Measurements from ENCODE around the gene CFAP74.

The CFAP74 gene

GRCh38 chr1:2042830-2043773 is 39.5 kb upstream of the CFAP74 start:
- no peak for DNase-seq

GRCh38 chr1:2041887-2042286 is 38.3 kb upstream of the CFAP74 start:
- no peak for DNase-seq

GRCh38 chr1:2041305-2041704 is 37.7 kb upstream of the CFAP74 start:
- no peak for DNase-seq

- no peak for DNase-seq
Observed at GRCh38 chr1:2039251-2039650, 35.7 kb upstream of the CFAP74 start.

GRCh38 chr1:2038229-2038628 is 34.6 kb upstream of the CFAP74 start:
- DNase-seq, result no peak

- no peak for DNase-seq
Observed at GRCh38 chr1:2037314-2037979, 33.9 kb upstream of the CFAP74 start.

- no peak for DNase-seq
Observed at GRCh38 chr1:2036287-2036686, 32.7 kb upstream of the CFAP74 start.

GRCh38 chr1:2033165-2033564 is 29.6 kb upstream of the CFAP74 start:
- DNase-seq, result no peak

GRCh38 chr1:2032737-2033136 is 29.2 kb upstream of the CFAP74 start:
- DNase-seq, result no peak

- no peak for DNase-seq
Observed at GRCh38 chr1:2031546-2032540, 28.3 kb upstream of the CFAP74 start.

- no peak for DNase-seq
Observed at GRCh38 chr1:2030076-2030871, 26.7 kb upstream of the CFAP74 start.

GRCh38 chr1:2029561-2029960 is 26.0 kb upstream of the CFAP74 start:
- no peak for DNase-seq

- DNase-seq, result no peak
Observed at GRCh38 chr1:2028870-2029560, 25.4 kb upstream of the CFAP74 start.

- no peak for DNase-seq
Observed at GRCh38 chr1:2027961-2028583, 24.5 kb upstream of the CFAP74 start.

- no peak for DNase-seq
Observed at GRCh38 chr1:2025491-2025981, 21.9 kb upstream of the CFAP74 start.

GRCh38 chr1:2024887-2025286 is 21.3 kb upstream of the CFAP74 start:
- no peak for DNase-seq

- DNase-seq, result no peak
Observed at GRCh38 chr1:2024451-2024850, 20.9 kb upstream of the CFAP74 start.

- DNase-seq, result no peak
Observed at GRCh38 chr1:2023187-2023586, 19.6 kb upstream of the CFAP74 start.

GRCh38 chr1:2022063-2022770 is 18.6 kb upstream of the CFAP74 start:
- DNase-seq, result no peak

- DNase-seq, result no peak
Observed at GRCh38 chr1:2021550-2021949, 18.0 kb upstream of the CFAP74 start.
